HFFc6 (cell line): ENCODE data around the gene CRYGN. TPM values are rescaled to one million over a fixed set of nuclear protein-coding genes. Genes with fewer than 3 reads are reported as not detected.

Experiments
- DNase-seq: peaks from one replicate; pipeline ENCODE4 v3.0.0-alpha.2; 2018
- H3K27ac Mint-ChIP-seq: 2 replicates; pipeline ENCODE4 v1.8.0; 2020; ENCODE audit warnings: mild to moderate bottlenecking, mixed read lengths
- H3K27me3 Mint-ChIP-seq: 2 replicates; pipeline ENCODE4 v1.8.0; 2021; ENCODE audit warnings: mild to moderate bottlenecking, moderate library complexity, mixed read lengths; ENCODE audit not compliant: insufficient read depth
- H3K36me3 Mint-ChIP-seq: 2 replicates; pipeline ENCODE4 v1.8.0; 2021; ENCODE audit warnings: low read depth, mixed read lengths
- H3K4me1 Mint-ChIP-seq: 2 replicates; pipeline ENCODE4 v1.8.0; 2020; ENCODE audit warnings: low read depth, mixed read lengths
- H3K4me3 Mint-ChIP-seq: 2 replicates; pipeline ENCODE4 v1.8.0; 2020; ENCODE audit warnings: mild to moderate bottlenecking, moderate library complexity, mixed read lengths
- H3K9me3 Mint-ChIP-seq: 2 replicates; pipeline ENCODE4 v1.8.0; 2020; ENCODE audit warnings: mild to moderate bottlenecking, mixed read lengths
- total RNA-seq, 6 experiments: library from RNA; stranded (reverse); fragmentation: NEBNext Ultra II Directional; extraction: Animal tissue kit (Norgen Biotek cat#: 25700); gene quantifications; 2 replicates in 1 of 6; 3 replicates in 5 of 6; pipeline ENCODE4 v1.2.3, GENCODE V29; 2021
- TF ChIP-seq, protein P1 (sequence below): fragments of 200-600 bp; sonication (generic); IDR thresholded peaks from 2 replicates; pipeline ENCODE4 v1.5.0; 2021; ENCODE audit warnings: antibody characterized with exemption, mild to moderate bottlenecking

Gene CRYGN
- total RNA-seq, 6 experiments from 2014 or later: not detected

DNA sequence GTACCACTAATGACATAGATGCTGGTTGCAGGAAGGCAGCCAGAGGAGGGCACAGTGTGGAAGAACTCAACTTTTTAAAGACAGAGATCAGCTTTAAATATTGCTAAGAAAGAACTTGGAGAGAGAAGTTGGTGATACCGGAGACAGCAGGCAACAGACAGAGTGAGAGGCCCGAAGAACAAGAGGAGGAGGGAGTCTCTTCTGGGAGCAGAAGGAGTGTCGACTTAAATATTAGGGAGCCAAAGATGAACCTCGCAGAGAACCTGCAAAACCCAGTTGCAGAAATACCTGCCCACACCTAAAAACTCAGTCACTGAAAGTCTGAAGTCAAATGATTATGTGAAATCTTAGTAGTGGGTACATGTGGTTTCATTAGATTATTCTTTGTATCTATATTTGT, 26.7 kb downstream of the CRYGN start:
- 0 out of 2 replicates have a peak, but pooled peaks cover 3% of the 10 kb centered on the region for H3K36me3 Mint-ChIP-seq
- H3K27ac Mint-ChIP-seq: no peak overlapping the region
- H3K9me3 Mint-ChIP-seq: no peaks in the 10 kb centered on the region; the same call in 1 of the 2 replicates
- peaks cover 70% of the 10 kb centered on the region for H3K27me3 Mint-ChIP-seq
- no peak for DNase-seq
- TF ChIP-seq, protein P1, sequence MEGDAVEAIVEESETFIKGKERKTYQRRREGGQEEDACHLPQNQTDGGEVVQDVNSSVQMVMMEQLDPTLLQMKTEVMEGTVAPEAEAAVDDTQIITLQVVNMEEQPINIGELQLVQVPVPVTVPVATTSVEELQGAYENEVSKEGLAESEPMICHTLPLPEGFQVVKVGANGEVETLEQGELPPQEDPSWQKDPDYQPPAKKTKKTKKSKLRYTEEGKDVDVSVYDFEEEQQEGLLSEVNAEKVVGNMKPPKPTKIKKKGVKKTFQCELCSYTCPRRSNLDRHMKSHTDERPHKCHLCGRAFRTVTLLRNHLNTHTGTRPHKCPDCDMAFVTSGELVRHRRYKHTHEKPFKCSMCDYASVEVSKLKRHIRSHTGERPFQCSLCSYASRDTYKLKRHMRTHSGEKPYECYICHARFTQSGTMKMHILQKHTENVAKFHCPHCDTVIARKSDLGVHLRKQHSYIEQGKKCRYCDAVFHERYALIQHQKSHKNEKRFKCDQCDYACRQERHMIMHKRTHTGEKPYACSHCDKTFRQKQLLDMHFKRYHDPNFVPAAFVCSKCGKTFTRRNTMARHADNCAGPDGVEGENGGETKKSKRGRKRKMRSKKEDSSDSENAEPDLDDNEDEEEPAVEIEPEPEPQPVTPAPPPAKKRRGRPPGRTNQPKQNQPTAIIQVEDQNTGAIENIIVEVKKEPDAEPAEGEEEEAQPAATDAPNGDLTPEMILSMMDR: no peak
- no peak overlapping the region for H3K4me3 Mint-ChIP-seq
- peaks cover 6% of the 10 kb centered on the region; the same call in 1 of the 2 replicates for H3K4me1 Mint-ChIP-seq

GRCh38 chr7:151412318-151412717, 27.6 kb downstream of the CRYGN start:
- DNase-seq: no peak
- H3K4me1 Mint-ChIP-seq: peaks cover 6% of the 10 kb centered on the region; the same call in 1 of the 2 replicates
- peaks cover 66% of the 10 kb centered on the region for H3K27me3 Mint-ChIP-seq
- H3K36me3 Mint-ChIP-seq: no peaks in the 10 kb centered on the region
- TF ChIP-seq, protein P1: no peak
- H3K4me3 Mint-ChIP-seq: no peak overlapping the region
- no peaks in the 10 kb centered on the region for H3K9me3 Mint-ChIP-seq
- no peak overlapping the region for H3K27ac Mint-ChIP-seq

DNA sequence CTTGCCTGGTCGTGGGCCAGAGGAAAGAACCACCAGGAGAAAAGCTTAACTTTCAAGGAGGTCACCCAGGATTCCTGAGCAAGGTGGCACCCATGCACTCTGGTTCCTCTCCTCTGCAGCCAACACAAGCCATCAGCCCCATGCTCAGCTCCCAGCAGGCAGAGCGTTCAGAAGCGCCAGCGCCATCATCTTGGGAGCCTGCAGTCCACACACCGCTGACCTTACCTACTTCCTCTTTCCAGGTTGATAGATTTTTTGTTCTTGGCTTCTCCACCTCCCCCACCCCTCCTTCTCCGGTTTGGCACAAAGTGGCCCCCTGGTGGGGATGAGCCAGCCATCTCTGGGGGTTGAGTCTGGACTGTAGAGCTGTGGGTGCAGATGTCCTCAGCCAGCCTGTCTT, 28.4 kb downstream of the CRYGN start:
- no peak for DNase-seq
- TF ChIP-seq, protein P1: no peak
- Mint-ChIP-seq H3K4me1 (peaks cover 6% of the 10 kb centered on the region; the same call in 1 of the 2 replicates), H3K36me3 (no peaks in the 10 kb centered on the region), H3K9me3 (no peaks in the 10 kb centered on the region), H3K4me3 (no peak overlapping the region), H3K27ac (no peak overlapping the region), H3K27me3 (peaks cover 65% of the 10 kb centered on the region)

DNA sequence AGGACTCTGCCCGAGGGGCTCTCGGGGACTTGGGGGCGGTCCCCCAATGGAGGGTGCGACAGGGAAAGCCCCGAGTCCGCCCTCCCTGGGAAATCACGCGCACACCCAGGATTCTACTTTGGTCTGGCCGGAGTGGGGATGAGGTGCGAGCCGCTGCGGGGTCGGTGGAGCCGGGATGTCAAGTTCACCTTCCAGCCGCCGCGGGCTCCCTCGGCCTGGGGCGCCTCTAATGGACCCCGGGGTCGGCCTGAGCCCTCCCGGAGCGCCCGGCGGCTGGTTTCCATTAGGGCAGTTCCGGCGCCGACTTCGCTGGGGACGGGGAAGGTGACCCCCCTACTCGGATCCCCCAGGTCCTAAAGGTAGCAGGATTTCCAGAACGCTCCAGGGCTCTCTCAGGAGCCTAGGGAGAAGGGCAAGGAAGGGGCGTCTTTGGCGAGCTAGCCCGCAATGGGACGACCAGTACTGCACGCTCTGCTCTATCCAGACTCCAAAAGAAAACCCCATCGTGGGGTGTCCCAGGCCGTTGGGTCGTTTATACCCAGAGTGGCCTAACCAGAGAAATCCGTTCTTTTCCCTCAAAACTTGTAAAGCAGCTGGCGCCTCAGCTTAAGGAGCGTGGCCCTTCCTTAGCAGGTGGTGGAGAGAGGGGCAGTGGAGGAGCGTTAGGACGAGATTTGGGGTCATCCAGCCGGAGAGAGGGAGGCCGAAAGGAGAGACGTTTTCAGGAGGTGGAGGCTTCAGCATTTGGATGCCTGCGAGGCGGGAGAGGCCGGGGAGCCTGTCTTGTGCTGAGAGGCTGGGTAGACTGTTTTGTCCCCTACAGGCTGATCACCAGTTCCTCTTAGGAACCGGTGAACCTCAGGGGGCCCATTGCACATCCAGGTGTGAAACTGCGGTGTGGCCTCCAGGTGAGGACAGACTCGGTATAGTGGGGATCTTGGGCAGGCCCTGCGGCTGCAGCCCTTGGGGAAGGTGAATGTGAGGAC, 29.2 kb downstream of the CRYGN start:
- Mint-ChIP-seq H3K27ac (no peak overlapping the region), H3K9me3 (no peaks in the 10 kb centered on the region), H3K36me3 (no peaks in the 10 kb centered on the region), H3K4me3 (peak overlapping the region; percentile 24; the same call in 1 of the 2 replicates), H3K27me3 (peaks cover 66% of the 10 kb centered on the region), H3K4me1 (peaks cover 6% of the 10 kb centered on the region; the same call in 1 of the 2 replicates)
- no peak for DNase-seq
- TF ChIP-seq, protein P1: no peak

GRCh38 chr7:151409667-151410404, 30.1 kb downstream of the CRYGN start, which contains the start of gene WDR86:
TSS of gene WDR86 (minus strand) at chr7:151410038. CDS start at chr7:151409589, 449 bp downstream.
- H3K4me1 Mint-ChIP-seq: peaks cover 6% of the 10 kb centered on the region; the same call in 1 of the 2 replicates
- no peak within 1 kb of the TSS for H3K27ac Mint-ChIP-seq
- H3K36me3 Mint-ChIP-seq: no peaks in the 10 kb centered on the region
- TF ChIP-seq, protein P1: no peak
- no peak for DNase-seq
- H3K9me3 Mint-ChIP-seq: no peaks in the 10 kb centered on the region
- H3K27me3 Mint-ChIP-seq: peaks cover 64% of the 10 kb centered on the region
- peak within 1 kb of the TSS; percentile 24; the same call in 1 of the 2 replicates for H3K4me3 Mint-ChIP-seq
